Nephron progenitor cell (in vitro differentiated cells): ENCODE data around the gene HAUS2.

Experiments
- DNase-seq: peaks from one replicate; pipeline ENCODE4 v3.0.0; 2021
- H3K27ac Mint-ChIP-seq: 2 replicates; pipeline ENCODE4 v1.8.0; 2021; ENCODE audit warnings: mild to moderate bottlenecking, moderate library complexity, mixed read lengths
- H3K27me3 Mint-ChIP-seq: 2 replicates; pipeline ENCODE4 v1.8.0; 2021; ENCODE audit warnings: mild to moderate bottlenecking, low read depth, mixed read lengths; ENCODE audit not compliant: poor library complexity
- H3K36me3 Mint-ChIP-seq: 2 replicates; pipeline ENCODE4 v1.8.0; 2021; ENCODE audit warnings: low read depth, mixed read lengths
- H3K4me1 Mint-ChIP-seq: 2 replicates; pipeline ENCODE4 v1.8.0; 2021; ENCODE audit warnings: mixed read lengths
- H3K4me3 Mint-ChIP-seq: 2 replicates; pipeline ENCODE4 v1.8.0; 2021; ENCODE audit warnings: mild to moderate bottlenecking, moderate library complexity, mixed read lengths
- H3K9me3 Mint-ChIP-seq: 2 replicates; pipeline ENCODE4 v1.8.0; 2021; ENCODE audit warnings: mild to moderate bottlenecking, moderate library complexity, mixed read lengths
- CTCF ChIP-seq: fragments of 200-600 bp; sonication (generic); IDR thresholded peaks from 2 replicates; pipeline ENCODE4 v1.5.0; 2021; ENCODE audit warnings: antibody characterized with exemption

HAUS2 gene

GRCh38 chr15:42507514-42507913, 41.1 kb upstream of the HAUS2 start:
- H3K4me3 Mint-ChIP-seq, result no peak overlapping the region
- no peak for DNase-seq
- H3K9me3 Mint-ChIP-seq, result no peaks in the 10 kb centered on the region
- no peaks in the 10 kb centered on the region for H3K27me3 Mint-ChIP-seq
- no peak overlapping the region for H3K27ac Mint-ChIP-seq
- TF ChIP-seq CTCF, result no peak
- peaks cover 11% of the 10 kb centered on the region for H3K36me3 Mint-ChIP-seq
- peaks cover 10% of the 10 kb centered on the region for H3K4me1 Mint-ChIP-seq

GRCh38 chr15:42508263-42508690, 40.4 kb upstream of the HAUS2 start:
- Mint-ChIP-seq H3K4me1 (peaks cover 10% of the 10 kb centered on the region), H3K9me3 (no peaks in the 10 kb centered on the region), H3K27ac (no peak overlapping the region), H3K27me3 (no peaks in the 10 kb centered on the region), H3K4me3 (no peak overlapping the region), H3K36me3 (peaks cover 19% of the 10 kb centered on the region)
- no peak for DNase-seq
- no peak for TF ChIP-seq CTCF

GRCh38 chr15:42510258-42511006, 38.2 kb upstream of the HAUS2 start:
- Mint-ChIP-seq H3K9me3 (no peaks in the 10 kb centered on the region), H3K36me3 (peaks cover 35% of the 10 kb centered on the region), H3K27me3 (no peaks in the 10 kb centered on the region), H3K27ac (no peak overlapping the region), H3K4me3 (no peak overlapping the region), H3K4me1 (peaks cover under 1% of the 10 kb centered on the region)
- no peak for TF ChIP-seq CTCF
- no peak for DNase-seq

GRCh38 chr15:42511007-42511391, 37.6 kb upstream of the HAUS2 start:
- Mint-ChIP-seq H3K27me3 (no peaks in the 10 kb centered on the region), H3K4me1 (no peaks in the 10 kb centered on the region), H3K36me3 (peaks cover 41% of the 10 kb centered on the region), H3K27ac (no peak overlapping the region), H3K9me3 (no peaks in the 10 kb centered on the region), H3K4me3 (no peak overlapping the region)
- no peak for DNase-seq
- no peak for TF ChIP-seq CTCF

- no peak for DNase-seq
- peaks cover 49% of the 10 kb centered on the region for H3K36me3 Mint-ChIP-seq
- H3K4me3 Mint-ChIP-seq, result no peak overlapping the region
- no peak for TF ChIP-seq CTCF
- no peaks in the 10 kb centered on the region for H3K27me3 Mint-ChIP-seq
- H3K4me1 Mint-ChIP-seq, result no peaks in the 10 kb centered on the region
- no peaks in the 10 kb centered on the region for H3K9me3 Mint-ChIP-seq
- H3K27ac Mint-ChIP-seq, result no peak overlapping the region
These were observed 25.3 kb upstream of the HAUS2 start for GRCh38 chr15:42523331-42523730.

- Mint-ChIP-seq H3K4me1 (no peaks in the 10 kb centered on the region), H3K27me3 (no peaks in the 10 kb centered on the region), H3K27ac (no peak overlapping the region), H3K4me3 (no peak overlapping the region), H3K36me3 (peaks cover 40% of the 10 kb centered on the region), H3K9me3 (no peaks in the 10 kb centered on the region)
- DNase-seq, result no peak
- no peak for TF ChIP-seq CTCF
These were observed 19.7 kb upstream of the HAUS2 start for GRCh38 chr15:42528970-42529369.
